Measurements from ENCODE around the gene IL12RB2.

The IL12RB2 gene

GRCh38 chr1:67281244-67281643, 26.4 kb upstream of the IL12RB2 start:
- Histone ChIP-seq H3K9ac (ENCODE audit: low read depth, low read length) (no peak overlapping the region), H3K4me1 (ENCODE audit: insufficient read depth, low read length) (no peaks in the 10 kb centered on the region), H3K36me3 (ENCODE audit: insufficient read depth, low read length) (no peaks in the 10 kb centered on the region), H3K4me3 (ENCODE audit: low read length) (no peak overlapping the region), H3K27ac (ENCODE audit: low read depth, low read length) (no peak overlapping the region), H3K27me3 (ENCODE audit: insufficient read depth, low read length) (no peaks in the 10 kb centered on the region), H3K9me3 (ENCODE audit: insufficient read depth, low read depth, low read length) (no peaks in the 10 kb centered on the region)
- WGBS: 73% methylated on average over 3 of the region's 3 CpGs

GRCh38 chr1:67285780-67286488, 21.7 kb upstream of the IL12RB2 start:
- WGBS: 88% methylated on average over 8 of the region's 8 CpGs
- Histone ChIP-seq H3K9ac (ENCODE audit: low read depth, low read length) (no peak overlapping the region), H3K4me1 (ENCODE audit: insufficient read depth, low read length) (no peaks in the 10 kb centered on the region), H3K27me3 (ENCODE audit: insufficient read depth, low read length) (no peaks in the 10 kb centered on the region), H3K27ac (ENCODE audit: low read depth, low read length) (no peak overlapping the region), H3K4me3 (ENCODE audit: low read length) (no peak overlapping the region), H3K9me3 (ENCODE audit: insufficient read depth, low read depth, low read length) (no peaks in the 10 kb centered on the region), H3K36me3 (ENCODE audit: insufficient read depth, low read length) (no peaks in the 10 kb centered on the region)

DNA sequence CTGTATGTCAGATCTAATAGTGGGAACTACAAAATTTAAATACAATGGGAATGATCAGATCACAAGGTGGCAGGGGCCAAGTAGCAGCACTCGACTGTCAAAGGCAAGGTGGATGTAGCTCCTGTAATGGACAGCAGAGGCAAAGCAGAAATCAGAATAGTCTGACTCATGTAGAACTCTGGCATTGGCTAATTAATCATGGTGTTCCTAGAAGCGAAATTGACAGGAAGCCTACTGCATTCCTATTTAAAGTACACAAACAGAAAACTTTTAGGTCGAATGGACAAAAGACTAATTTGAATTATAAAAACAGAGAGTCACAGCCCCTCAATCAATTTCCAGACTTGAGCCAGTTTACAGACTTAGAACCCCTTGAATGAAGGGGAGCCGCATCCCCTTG, 17.4 kb upstream of the IL12RB2 start:
- H3K4me3 ChIP-seq (ENCODE audit: low read length): no peak overlapping the region
- H3K36me3 ChIP-seq (ENCODE audit: insufficient read depth, low read length): no peaks in the 10 kb centered on the region
- 90% methylated on average over 4 of the region's 4 CpGs for WGBS
- H3K9me3 ChIP-seq (ENCODE audit: insufficient read depth, low read depth, low read length): no peaks in the 10 kb centered on the region
- H3K27me3 ChIP-seq (ENCODE audit: insufficient read depth, low read length): no peaks in the 10 kb centered on the region
- no peaks in the 10 kb centered on the region for H3K4me1 ChIP-seq (ENCODE audit: insufficient read depth, low read length)
- no peak overlapping the region for H3K9ac ChIP-seq (ENCODE audit: low read depth, low read length)
- H3K27ac ChIP-seq (ENCODE audit: low read depth, low read length): no peak overlapping the region

GRCh38 chr1:67294836-67295617, 12.6 kb upstream of the IL12RB2 start:
- H3K36me3 ChIP-seq (ENCODE audit: insufficient read depth, low read length): no peaks in the 10 kb centered on the region
- H3K9me3 ChIP-seq (ENCODE audit: insufficient read depth, low read depth, low read length): no peaks in the 10 kb centered on the region
- H3K4me3 ChIP-seq (ENCODE audit: low read length): no peak overlapping the region
- WGBS: 91% methylated on average over 9 of the region's 9 CpGs
- no peak overlapping the region for H3K9ac ChIP-seq (ENCODE audit: low read depth, low read length)
- no peak overlapping the region for H3K27ac ChIP-seq (ENCODE audit: low read depth, low read length)
- no peaks in the 10 kb centered on the region for H3K27me3 ChIP-seq (ENCODE audit: insufficient read depth, low read length)
- H3K4me1 ChIP-seq (ENCODE audit: insufficient read depth, low read length): no peaks in the 10 kb centered on the region

GRCh38 chr1:67298762-67299161, 8.9 kb upstream of the IL12RB2 start:
- H3K4me3 ChIP-seq (ENCODE audit: low read length): no peak overlapping the region
- H3K36me3 ChIP-seq (ENCODE audit: insufficient read depth, low read length): no peaks in the 10 kb centered on the region
- H3K9ac ChIP-seq (ENCODE audit: low read depth, low read length): no peak overlapping the region
- no peaks in the 10 kb centered on the region for H3K27me3 ChIP-seq (ENCODE audit: insufficient read depth, low read length)
- H3K4me1 ChIP-seq (ENCODE audit: insufficient read depth, low read length): no peaks in the 10 kb centered on the region
- no CpG with 5 or more reads among the region's 2 CpGs for WGBS
- no peaks in the 10 kb centered on the region for H3K9me3 ChIP-seq (ENCODE audit: insufficient read depth, low read depth, low read length)
- no peak overlapping the region for H3K27ac ChIP-seq (ENCODE audit: low read depth, low read length)

DNA sequence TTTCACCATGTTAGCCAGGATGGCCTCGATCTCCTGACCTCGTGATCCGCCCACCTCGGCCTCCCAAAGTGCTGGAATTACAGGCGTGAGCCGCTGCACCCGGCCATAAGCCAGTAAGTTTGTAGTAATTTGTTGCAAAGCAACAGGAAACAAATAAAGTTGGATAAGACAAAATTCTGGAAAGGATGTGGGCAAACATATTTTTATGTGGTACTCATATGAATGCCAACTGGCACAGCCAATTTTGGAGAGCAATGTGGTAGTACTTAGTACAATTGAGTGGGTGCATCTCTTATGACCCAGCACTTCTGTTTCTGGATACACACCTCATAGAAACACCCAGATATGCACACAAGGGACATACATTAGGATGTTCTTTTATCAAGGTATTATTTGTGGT, 8.4 kb upstream of the IL12RB2 start:
- no peaks in the 10 kb centered on the region for H3K4me1 ChIP-seq (ENCODE audit: insufficient read depth, low read length)
- no peak overlapping the region for H3K9ac ChIP-seq (ENCODE audit: low read depth, low read length)
- H3K36me3 ChIP-seq (ENCODE audit: insufficient read depth, low read length): no peaks in the 10 kb centered on the region
- H3K27ac ChIP-seq (ENCODE audit: low read depth, low read length): no peak overlapping the region
- H3K27me3 ChIP-seq (ENCODE audit: insufficient read depth, low read length): no peaks in the 10 kb centered on the region
- WGBS: 97% methylated on average over 7 of the region's 7 CpGs
- H3K4me3 ChIP-seq (ENCODE audit: low read length): no peak overlapping the region
- H3K9me3 ChIP-seq (ENCODE audit: insufficient read depth, low read depth, low read length): no peaks in the 10 kb centered on the region

DNA sequence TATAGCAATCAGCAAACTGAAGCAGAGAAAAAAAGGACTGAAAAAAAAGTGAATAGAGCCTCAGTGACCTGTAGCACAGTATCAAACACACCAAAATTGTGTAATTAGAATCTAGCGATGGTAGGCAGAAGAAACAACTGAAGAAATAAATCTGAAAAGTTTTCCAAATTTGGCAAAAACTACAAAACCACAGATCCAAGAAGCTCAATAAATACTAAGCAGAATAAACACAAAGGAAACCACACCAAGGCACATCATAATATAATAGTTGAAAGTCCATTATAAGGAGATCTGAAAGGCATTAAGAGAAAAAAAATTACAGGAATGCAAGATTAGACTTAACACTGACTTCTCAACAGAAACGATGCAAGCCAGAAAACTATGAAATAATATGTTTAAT, 7.1 kb upstream of the IL12RB2 start:
- no peaks in the 10 kb centered on the region for H3K36me3 ChIP-seq (ENCODE audit: insufficient read depth, low read length)
- no peak overlapping the region for H3K27ac ChIP-seq (ENCODE audit: low read depth, low read length)
- peaks cover 4% of the 10 kb centered on the region for H3K27me3 ChIP-seq (ENCODE audit: insufficient read depth, low read length)
- WGBS: 83% methylated on average over 1 of the region's 2 CpGs
- no peak overlapping the region for H3K4me3 ChIP-seq (ENCODE audit: low read length)
- no peak overlapping the region for H3K9ac ChIP-seq (ENCODE audit: low read depth, low read length)
- no peaks in the 10 kb centered on the region for H3K4me1 ChIP-seq (ENCODE audit: insufficient read depth, low read length)
- no peaks in the 10 kb centered on the region for H3K9me3 ChIP-seq (ENCODE audit: insufficient read depth, low read depth, low read length)

DNA sequence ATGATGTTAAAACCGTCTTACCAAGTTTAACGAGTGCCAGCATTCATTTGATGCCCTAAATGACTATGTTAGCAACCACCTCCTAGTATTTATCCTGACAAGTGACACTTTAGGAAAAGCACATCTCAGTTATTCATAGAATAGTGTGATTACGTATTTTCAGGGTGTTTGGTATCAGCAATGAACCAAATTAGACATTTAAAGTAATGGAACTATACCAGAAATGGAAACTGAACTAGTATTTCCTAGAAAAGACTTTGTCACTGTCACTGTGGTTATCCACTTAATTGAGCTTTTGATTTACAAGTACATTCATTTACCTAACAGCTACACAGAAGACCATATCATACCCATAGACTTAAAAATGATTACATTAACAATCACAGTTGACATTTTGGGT, 3.6 kb upstream of the IL12RB2 start:
- WGBS: 93% methylated on average over 2 of the region's 3 CpGs

GRCh38 chr1:67306547-67306946, 1.1 kb upstream of the IL12RB2 start:
- H3K27ac ChIP-seq (ENCODE audit: low read depth, low read length): no peak overlapping the region
- no peak overlapping the region for H3K4me3 ChIP-seq (ENCODE audit: low read length)
- no peaks in the 10 kb centered on the region for H3K4me1 ChIP-seq (ENCODE audit: insufficient read depth, low read length)
- no peaks in the 10 kb centered on the region for H3K36me3 ChIP-seq (ENCODE audit: insufficient read depth, low read length)
- no peaks in the 10 kb centered on the region for H3K9me3 ChIP-seq (ENCODE audit: insufficient read depth, low read depth, low read length)
- peaks cover 40% of the 10 kb centered on the region for H3K27me3 ChIP-seq (ENCODE audit: insufficient read depth, low read length)
- WGBS: 91% methylated on average over 5 of the region's 7 CpGs
- H3K9ac ChIP-seq (ENCODE audit: low read depth, low read length): no peak overlapping the region

More for the DNA sequence above, 3.6 kb upstream of the IL12RB2 start:
- Histone ChIP-seq H3K36me3 (ENCODE audit: insufficient read depth, low read length) (no peaks in the 10 kb centered on the region), H3K27ac (ENCODE audit: low read depth, low read length) (no peak overlapping the region), H3K27me3 (ENCODE audit: insufficient read depth, low read length) (peaks cover 36% of the 10 kb centered on the region), H3K4me1 (ENCODE audit: insufficient read depth, low read length) (no peaks in the 10 kb centered on the region), H3K9me3 (ENCODE audit: insufficient read depth, low read depth, low read length) (no peaks in the 10 kb centered on the region), H3K4me3 (ENCODE audit: low read length) (no peak overlapping the region), H3K9ac (ENCODE audit: low read depth, low read length) (no peak overlapping the region)

- Histone ChIP-seq H3K36me3 (ENCODE audit: insufficient read depth, low read length) (no peaks in the 10 kb centered on the region), H3K4me3 (ENCODE audit: low read length) (peak overlapping the region; percentile 61), H3K9ac (ENCODE audit: low read depth, low read length) (no peak overlapping the region), H3K4me1 (ENCODE audit: insufficient read depth, low read length) (no peaks in the 10 kb centered on the region), H3K9me3 (ENCODE audit: insufficient read depth, low read depth, low read length) (no peaks in the 10 kb centered on the region), H3K27me3 (ENCODE audit: insufficient read depth, low read length) (peaks cover 40% of the 10 kb centered on the region), H3K27ac (ENCODE audit: low read depth, low read length) (no peak overlapping the region)
- 31% methylated on average over 15 of the region's 15 CpGs for WGBS
These were observed 463 bp downstream of the IL12RB2 start for GRCh38 chr1:67308136-67308535.

- Histone ChIP-seq H3K9ac (ENCODE audit: low read depth, low read length) (no peak overlapping the region), H3K9me3 (ENCODE audit: insufficient read depth, low read depth, low read length) (no peaks in the 10 kb centered on the region), H3K36me3 (ENCODE audit: insufficient read depth, low read length) (no peaks in the 10 kb centered on the region), H3K4me1 (ENCODE audit: insufficient read depth, low read length) (peaks cover 15% of the 10 kb centered on the region), H3K27ac (ENCODE audit: low read depth, low read length) (no peak overlapping the region), H3K4me3 (ENCODE audit: low read length) (no peak overlapping the region), H3K27me3 (ENCODE audit: insufficient read depth, low read length) (peaks cover 15% of the 10 kb centered on the region)
- 92% methylated on average over 2 of the region's 2 CpGs for WGBS
These were observed 4.9 kb downstream of the IL12RB2 start for GRCh38 chr1:67312615-67313014.
